ENCODE data around the gene LTBR.

- TF ChIP-seq CTCF (IDR thresholded peaks at IDR 0.05): no peak
- TF ChIP-seq EZH2 (IDR thresholded peaks at IDR 0.05): no peak
These were observed 1.6 kb upstream of the LTBR start for GRCh38 chr12:6382371-6382770.

Measured in neural progenitor cell (in vitro differentiated cells).